K562 (cell line): Measurements from ENCODE around the gene KHSRP.

Experiments used
- ATF7 ChIP-seq: fragments of 450-650 bp; IDR thresholded peaks from 2 replicates; pipeline ENCODE4 v1.7.1; 2014; ENCODE audit warnings: mild to moderate bottlenecking, moderate library complexity
- CBFA2T2 ChIP-seq: fragments of 450-650 bp; conservative IDR thresholded peaks from 2 replicates; pipeline ENCODE4 v1.6.1; 2017; ENCODE audit warnings: mild to moderate bottlenecking
- EZH2 ChIP-seq: IDR thresholded peaks from 2 replicates; pipeline ENCODE4 v1.6.1; 2012; ENCODE audit warnings: low read depth, mild to moderate bottlenecking, inconsistent platforms, low read length, borderline replicate concordance
- NR2F6 ChIP-seq: fragments of 450-650 bp; formaldehyde crosslinking; IDR thresholded peaks from 2 replicates; pipeline ENCODE4 v1.4.0; 2020; ENCODE audit warnings: mild to moderate bottlenecking
- POLR2A ChIP-seq: fragments of 450-650 bp; conservative IDR thresholded peaks from 2 replicates; pipeline ENCODE4 v1.6.1; 2016
- POLR2AphosphoS5 ChIP-seq: IDR thresholded peaks from 2 replicates; pipeline ENCODE4 v1.6.1; 2011; ENCODE audit warnings: mild to moderate bottlenecking, low read depth, low read length, moderate library complexity; ENCODE audit not compliant: control insufficient read depth, insufficient read depth

- TF ChIP-seq ATF7 (no peak), POLR2A (no peak), NR2F6 (CRISPR knock-in tag) (no peak), POLR2AphosphoS5 (no peak), EZH2 (no peak), CBFA2T2 (no peak)
These were observed 7.8 kb downstream of the KHSRP start for GRCh38 chr19:6416658-6417405.
